ENCODE data around the gene ABR.

DNA sequence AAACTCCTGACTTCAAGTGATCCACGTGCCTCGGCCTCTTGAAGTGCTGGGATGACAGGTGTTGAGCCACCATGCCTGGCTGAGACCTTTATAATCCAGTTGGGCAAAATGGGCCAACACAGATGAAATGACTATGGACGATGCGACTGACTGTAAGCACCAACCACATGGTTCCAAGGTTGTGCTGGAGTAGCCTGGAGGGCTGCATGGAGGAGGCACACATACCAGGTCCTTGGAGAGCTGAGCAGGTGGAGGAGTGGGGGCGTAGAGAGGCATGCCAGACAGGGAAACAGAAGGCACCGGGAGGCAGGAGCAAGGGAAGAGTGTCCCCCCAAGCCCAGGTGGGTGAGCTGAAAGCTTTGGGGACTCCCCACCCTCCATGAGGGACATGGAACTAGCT is 85.2 kb downstream of the ABR start:
- TF ChIP-seq GABPA (IDR thresholded peaks at IDR 0.05 in 1 of 2, conservative IDR thresholded peaks at IDR 0.05 in 1 of 2) (no peak), CTCF (IDR thresholded peaks at IDR 0.05; ENCODE audit: low read depth, low read length, missing input control) (no peak), MAX (IDR thresholded peaks at IDR 0.05) (no peak), TAF1 (conservative IDR thresholded peaks at IDR 0.05) (no peak), REST (IDR thresholded peaks at IDR 0.05) (no peak), RAD21 (IDR thresholded peaks at IDR 0.05) (no peak), SP1 (IDR thresholded peaks at IDR 0.05) (no peak), JUND (IDR thresholded peaks at IDR 0.05) (no peak)

Measured in liver (tissue), 3 donors.